ENCODE results near the gene ENDOU. TPM values are rescaled to one million over a fixed set of nuclear protein-coding genes. Genes with fewer than 3 reads are reported as not detected.

Gene ENDOU
- total RNA-seq, 3 donors from 2014 or later, result 0.98 to 1.4 (median 1.0) TPM

- Histone ChIP-seq H3K4me3 (no peak overlapping the region), H3K27me3 (no peaks in the 10 kb centered on the region), H3K9me3 (no peaks in the 10 kb centered on the region), H3K36me3 (no peaks in the 10 kb centered on the region), H3K27ac (peak overlapping the region in 1 of 2 donors; percentile 12), H3K4me1 (peaks cover 0 to 5% of the 10 kb centered on the region in 2 donors)
- TF ChIP-seq CTCF (IDR thresholded peaks at IDR 0.05) (no peak), POLR2AphosphoS5 (IDR thresholded peaks at IDR 0.05) (no peak)
- no peak for DNase-seq (ENCODE audit: low spot score in 2 of 2)
- intact Hi-C loops (cut with DNase I; ENCODE audit: low total_unique reads), result no loop called here
Observed at GRCh38 chr12:47763481-47764346, 38.4 kb upstream of the ENDOU start.

- Histone ChIP-seq H3K27ac (peak overlapping the region in 1 of 2 donors; percentile 12), H3K36me3 (no peaks in the 10 kb centered on the region), H3K4me3 (no peak overlapping the region), H3K9me3 (no peaks in the 10 kb centered on the region), H3K4me1 (peaks cover 5% of the 10 kb centered on the region in 2 donors), H3K27me3 (no peaks in the 10 kb centered on the region)
- DNase-seq (ENCODE audit: low spot score in 2 of 2), result no peak
- intact Hi-C loops (cut with DNase I; ENCODE audit: low total_unique reads), result no loop called here
- no peak for TF ChIP-seq CTCF (IDR thresholded peaks at IDR 0.05)
- TF ChIP-seq POLR2AphosphoS5 (IDR thresholded peaks at IDR 0.05), result no peak
- TF ChIP-seq POLR2A (IDR thresholded peaks at IDR 0.05), result no peak
Observed at GRCh38 chr12:47762850-47763465, 37.7 kb upstream of the ENDOU start.

GRCh38 chr12:47758834-47759690 lies 33.8 kb upstream of the ENDOU start, which contains the start of gene RAPGEF3:
Gene RAPGEF3 (minus strand): TSS chr12:47758880. CDS start chr12:47758556, 324 bp downstream.
- Histone ChIP-seq H3K4me3 (peak within 1 kb of the TSS; percentile 54 to 70 (median 60)), H3K9me3 (no peaks in the 10 kb centered on the region), H3K36me3 (no peaks in the 10 kb centered on the region), H3K4me1 (peaks cover 16% of the 10 kb centered on the region in 2 donors), H3K27me3 (no peaks in the 10 kb centered on the region), H3K27ac (peak within 1 kb of the TSS; percentile 87 to 88)
- peak; percentile 85 to 88 for DNase-seq (ENCODE audit: low spot score in 2 of 2)
- intact Hi-C loops (cut with DNase I; ENCODE audit: low total_unique reads), result no loop called here
- TF ChIP-seq CTCF (IDR thresholded peaks at IDR 0.05) (peak; percentile 70 to 77 (median 70)), POLR2A (IDR thresholded peaks at IDR 0.05) (peak; percentile 8), POLR2AphosphoS5 (IDR thresholded peaks at IDR 0.05) (peak; percentile 2 to 68 (median 64))

GRCh38 chr12:47758584-47758833 lies 33.2 kb upstream of the ENDOU start:
- TF ChIP-seq POLR2AphosphoS5 (IDR thresholded peaks at IDR 0.05) (no peak), CTCF (IDR thresholded peaks at IDR 0.05) (no peak), POLR2A (IDR thresholded peaks at IDR 0.05) (no peak)
- Histone ChIP-seq H3K27me3 (no peaks in the 10 kb centered on the region), H3K4me3 (peak overlapping the region; percentile 54 to 70 (median 60)), H3K27ac (peak overlapping the region; percentile 87 to 88), H3K4me1 (peaks cover 16 to 18% of the 10 kb centered on the region in 2 donors), H3K9me3 (no peaks in the 10 kb centered on the region), H3K36me3 (no peaks in the 10 kb centered on the region)
- DNase-seq (ENCODE audit: low spot score in 2 of 2), result no peak
- intact Hi-C loops (cut with DNase I; ENCODE audit: low total_unique reads), result no loop called here
